GM19351 (cell line): Measurements from ENCODE around the gene ANKRD52.
A peak's percentile ranks its signal among the peaks of the same experiment; 100 is the strongest.

ENCODE experiments used
- ATAC-seq: cut with Tn5 transposase; IDR thresholded peaks from one replicate; pipeline ENCODE4 v1.9.1; 2021; ENCODE audit warnings: mild to moderate bottlenecking, moderate library complexity; ENCODE audit not compliant: unreplicated experiment

Gene ANKRD52

DNA sequence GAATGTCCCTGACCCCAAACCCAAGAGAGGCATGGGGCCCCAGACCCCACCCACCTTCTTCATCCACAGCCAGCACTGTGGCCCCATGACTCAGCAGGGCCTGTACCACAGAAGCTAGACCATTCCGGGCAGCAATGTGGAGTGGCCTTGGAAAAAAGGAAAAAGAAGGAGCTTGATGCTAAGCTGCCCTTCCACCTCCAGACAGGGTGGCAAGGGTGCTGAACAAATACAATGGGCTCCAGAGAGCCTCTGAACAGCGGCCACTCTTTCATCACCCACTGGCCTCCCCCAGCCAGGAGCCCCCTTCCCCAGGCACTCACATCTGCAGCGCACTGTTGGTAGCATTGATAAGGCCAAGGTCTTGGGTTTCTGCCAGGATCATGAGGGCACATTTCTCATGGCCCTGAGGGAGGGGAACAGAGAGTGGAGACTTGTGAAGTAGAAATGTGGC, 14.4 kb downstream of the ANKRD52 start:
- no peak for ATAC-seq

GRCh38 chr12:56242986-56243385, 15.2 kb downstream of the ANKRD52 start:
- no peak for ATAC-seq

DNA sequence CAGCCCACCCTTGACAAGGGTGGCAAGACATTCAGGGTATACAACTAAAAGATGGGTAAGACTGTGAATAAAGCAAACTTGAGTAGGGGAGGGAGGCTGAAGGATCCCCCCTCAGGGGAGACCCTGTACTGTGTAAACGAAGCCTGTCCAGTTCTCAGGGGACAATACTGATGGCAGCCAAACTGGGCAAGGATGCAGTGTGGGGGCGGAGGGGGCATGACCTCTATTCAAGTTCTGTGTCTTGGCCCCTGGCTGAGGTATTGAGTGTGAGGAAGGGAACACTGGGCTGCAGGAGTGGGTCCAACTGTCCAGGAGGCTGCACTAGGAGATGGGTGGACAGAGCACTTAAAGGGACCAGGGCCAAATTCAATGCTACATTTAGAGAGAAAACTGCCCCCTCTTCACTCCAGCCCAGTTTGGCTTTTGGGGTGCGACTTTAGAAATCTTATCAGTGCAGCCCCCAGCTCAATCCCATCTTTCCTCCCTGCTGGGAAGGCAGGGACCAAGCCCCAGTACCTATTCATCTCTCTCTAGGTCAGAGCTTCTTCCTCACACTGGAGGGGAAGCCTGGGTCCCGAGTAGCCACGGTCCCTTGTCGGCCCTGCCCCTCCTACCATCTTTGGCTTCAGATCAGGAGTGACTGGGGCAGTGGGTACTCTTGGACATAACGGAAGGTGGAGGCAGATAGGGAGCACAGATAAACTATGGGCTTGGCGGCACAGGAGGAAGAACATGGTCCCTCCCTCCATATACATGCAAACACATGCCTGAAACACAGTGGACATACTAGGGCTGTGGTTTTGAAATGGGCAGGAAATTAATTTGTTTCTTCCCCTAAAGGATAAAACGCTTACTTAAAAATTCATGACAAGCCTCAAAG, 16.5 kb downstream of the ANKRD52 start:
- no peak for ATAC-seq

DNA sequence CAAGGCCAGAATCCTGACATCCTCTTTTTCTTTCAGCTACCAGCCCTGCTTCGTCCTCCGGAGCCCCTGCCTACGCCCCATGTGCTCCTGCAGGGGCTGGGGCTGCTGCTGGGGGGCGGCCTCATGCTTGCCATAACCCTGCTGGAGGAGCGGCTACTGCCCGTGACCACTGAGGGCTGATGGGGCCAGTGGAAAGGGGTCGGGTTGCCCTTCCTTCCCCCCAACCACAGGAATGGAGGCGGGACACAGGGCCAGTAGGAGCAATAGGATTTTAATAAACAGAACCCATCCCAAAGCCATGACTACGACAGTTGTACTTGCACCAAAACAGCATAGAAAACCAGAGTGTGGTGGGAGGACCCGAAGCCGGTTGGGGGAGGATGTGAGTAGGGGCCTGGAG, 20.6 kb downstream of the ANKRD52 start:
- ATAC-seq, result no peak

DNA sequence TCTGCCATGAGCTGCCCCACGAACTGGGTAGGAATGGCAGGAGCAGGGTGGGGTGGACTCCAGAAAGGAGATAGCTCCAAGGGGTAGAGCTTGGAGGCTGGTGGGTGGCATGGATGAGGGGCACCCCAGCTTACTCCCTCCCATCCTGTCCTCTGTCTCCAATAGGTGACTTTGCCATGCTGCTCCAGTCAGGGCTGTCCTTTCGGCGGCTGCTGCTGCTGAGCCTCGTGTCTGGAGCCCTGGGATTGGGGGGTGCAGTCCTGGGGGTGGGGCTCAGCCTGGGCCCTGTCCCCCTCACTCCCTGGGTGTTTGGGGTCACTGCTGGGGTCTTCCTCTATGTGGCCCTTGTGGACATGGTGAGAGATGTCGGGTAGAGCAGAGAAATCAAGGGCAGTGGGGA, 21.2 kb downstream of the ANKRD52 start:
- no peak for ATAC-seq

DNA sequence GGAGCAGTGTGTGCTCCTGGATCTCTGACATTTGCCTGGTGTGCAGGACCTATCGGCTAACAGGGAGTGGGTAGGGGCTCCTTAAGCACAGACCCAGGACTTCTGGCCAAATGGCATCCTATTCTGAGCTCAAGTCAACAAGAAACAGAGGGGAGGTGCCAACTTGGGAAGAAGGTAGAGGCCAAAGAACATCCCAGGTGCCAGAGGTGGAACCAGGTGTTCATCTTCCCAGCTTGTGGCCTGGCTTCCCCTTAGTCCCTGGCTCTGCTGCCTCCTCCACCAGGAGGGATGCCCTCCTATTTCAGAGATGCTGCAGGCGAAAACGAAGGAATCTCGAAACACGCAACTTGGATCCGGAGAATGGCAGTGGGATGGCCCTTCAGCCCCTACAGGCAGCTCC, 22.1 kb downstream of the ANKRD52 start:
- ATAC-seq, result no peak

DNA sequence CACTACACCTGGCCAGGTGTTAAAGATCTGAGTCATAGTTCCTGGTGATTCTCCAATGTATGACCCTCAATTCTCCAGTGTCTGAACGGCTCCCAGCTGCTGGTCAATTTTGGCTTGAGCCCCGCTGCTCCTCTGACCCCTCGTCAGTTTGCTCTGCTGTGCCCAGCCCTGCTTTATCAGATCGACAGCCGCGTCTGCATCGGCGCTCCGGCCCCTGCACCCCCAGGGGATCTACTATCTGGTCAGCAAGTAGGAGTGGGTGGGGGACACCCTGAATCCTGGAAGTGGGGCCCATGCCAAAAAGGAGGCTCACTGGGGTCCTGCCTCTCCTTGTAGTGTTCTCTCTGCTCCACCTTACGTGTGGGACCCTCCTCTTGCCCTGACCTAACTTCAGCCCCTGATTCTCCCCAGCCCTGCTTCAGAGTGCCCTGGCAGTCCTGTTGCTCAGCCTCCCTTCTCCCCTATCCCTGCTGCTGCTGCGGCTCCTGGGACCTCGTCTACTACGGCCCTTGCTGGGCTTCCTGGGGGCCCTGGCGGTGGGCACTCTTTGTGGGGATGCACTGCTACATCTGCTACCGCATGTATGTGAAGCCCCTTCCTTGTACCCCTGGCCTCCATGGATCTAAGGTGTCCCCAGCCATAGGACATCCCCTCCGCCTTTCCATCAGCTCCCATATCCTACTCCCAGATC, 23.3 kb downstream of the ANKRD52 start:
- ATAC-seq, result no peak

- no peak for ATAC-seq
Measured at GRCh38 chr12:56231184-56231582, 27.0 kb downstream of the ANKRD52 start.

DNA sequence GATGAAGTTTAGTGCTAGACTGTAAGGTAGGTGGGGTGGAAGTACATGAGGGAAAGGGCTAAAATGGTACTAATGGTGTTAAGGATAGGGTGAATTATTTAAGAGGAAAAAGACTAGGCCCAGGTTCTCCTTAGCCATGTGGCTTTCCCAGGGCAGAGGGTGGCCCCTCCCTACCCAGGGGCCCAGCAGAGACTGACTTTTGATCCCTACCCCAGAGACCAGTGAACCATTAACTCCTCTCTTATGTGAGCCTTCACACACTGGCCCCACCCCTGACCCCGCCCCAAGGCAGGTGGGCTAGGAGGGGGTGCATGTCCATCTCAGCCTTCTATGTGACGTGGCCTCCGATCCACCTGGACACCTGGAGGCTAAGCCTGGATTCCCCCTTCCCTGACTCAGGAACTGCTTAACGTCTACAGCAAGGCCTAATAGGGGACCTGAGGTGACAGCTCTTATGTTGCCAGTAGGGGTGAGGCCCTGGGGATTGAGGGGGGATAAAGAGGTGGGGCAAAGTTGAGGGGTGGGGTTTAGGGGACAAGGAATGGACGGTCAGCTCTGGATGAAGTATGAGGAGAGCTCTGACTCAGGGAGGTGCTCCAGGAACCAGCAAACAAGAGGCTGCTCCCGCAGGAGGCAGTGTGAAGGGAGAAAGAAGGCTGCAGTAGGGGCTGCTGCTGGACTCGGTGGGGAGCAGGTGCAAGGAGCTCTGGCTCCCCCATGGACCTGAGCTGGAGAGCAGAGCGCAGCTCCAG, 27.6 kb downstream of the ANKRD52 start:
- no peak for ATAC-seq

- ATAC-seq, result no peak
Measured at GRCh38 chr12:56229916-56230431, 28.2 kb downstream of the ANKRD52 start, which contains the start of gene SLC39A5. Gene SLC39A5, plus strand, starts transcription at chr12:56230051. Its CDS starts 1,224 bp downstream, at chr12:56231275.

DNA sequence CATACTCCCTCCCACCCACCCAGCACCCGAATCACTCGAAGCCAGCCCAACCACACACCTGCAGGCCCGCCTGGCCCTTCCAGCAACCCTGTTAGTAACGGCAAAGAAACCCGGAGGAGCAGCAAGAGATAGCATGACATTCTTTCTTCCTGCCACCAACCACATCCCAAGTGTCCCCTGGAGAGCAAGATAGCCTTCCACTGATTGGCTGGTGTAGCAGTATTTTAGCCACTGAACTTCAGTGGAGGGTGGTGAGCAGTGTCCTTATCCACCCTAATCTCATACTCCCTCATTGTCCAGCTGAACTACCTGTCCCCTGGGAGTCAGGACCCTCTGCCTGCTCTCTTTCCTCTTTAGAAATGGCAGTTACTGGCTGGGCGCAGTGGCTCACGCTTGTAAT, 29.1 kb downstream of the ANKRD52 start:
- no peak for ATAC-seq

GRCh38 chr12:56224954-56225353, 33.2 kb downstream of the ANKRD52 start:
- no peak for ATAC-seq

DNA sequence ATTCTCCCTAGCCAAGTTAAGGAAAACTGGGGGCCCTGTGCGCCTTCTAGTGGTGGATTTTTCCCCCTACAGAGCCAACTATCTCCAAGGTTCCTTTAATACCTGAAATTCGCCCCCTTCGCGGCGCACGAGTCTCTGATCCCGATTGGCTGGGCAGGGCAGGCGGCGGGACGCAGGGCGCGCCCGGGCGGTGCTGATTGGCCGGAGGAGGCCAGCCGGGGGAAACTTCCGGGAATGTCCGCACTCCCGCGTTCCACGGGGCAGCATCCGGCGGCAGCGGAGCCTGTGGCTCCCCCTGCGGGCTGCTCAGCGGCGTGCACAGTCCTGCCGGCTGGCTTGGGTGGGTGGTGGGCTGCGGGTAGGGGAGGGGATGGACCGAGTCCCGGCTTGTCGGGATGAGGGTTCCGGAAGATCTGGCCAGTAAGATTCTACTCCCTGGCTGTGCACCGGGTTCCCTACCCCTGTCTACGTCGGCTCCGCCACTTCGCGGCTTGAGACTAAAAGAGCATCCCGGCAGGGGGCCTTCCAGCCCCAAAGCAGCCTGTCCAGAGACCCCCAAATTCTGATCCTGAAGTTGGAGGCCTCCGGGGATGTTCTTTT, 34.0 kb downstream of the ANKRD52 start, which contains the start of gene NABP2:
Gene NABP2, plus strand, starts transcription at position 241 of the 600 bp plus-strand sequence. CDS start 515 bp downstream, outside the sequence.
- peak; percentile 72 for ATAC-seq

DNA sequence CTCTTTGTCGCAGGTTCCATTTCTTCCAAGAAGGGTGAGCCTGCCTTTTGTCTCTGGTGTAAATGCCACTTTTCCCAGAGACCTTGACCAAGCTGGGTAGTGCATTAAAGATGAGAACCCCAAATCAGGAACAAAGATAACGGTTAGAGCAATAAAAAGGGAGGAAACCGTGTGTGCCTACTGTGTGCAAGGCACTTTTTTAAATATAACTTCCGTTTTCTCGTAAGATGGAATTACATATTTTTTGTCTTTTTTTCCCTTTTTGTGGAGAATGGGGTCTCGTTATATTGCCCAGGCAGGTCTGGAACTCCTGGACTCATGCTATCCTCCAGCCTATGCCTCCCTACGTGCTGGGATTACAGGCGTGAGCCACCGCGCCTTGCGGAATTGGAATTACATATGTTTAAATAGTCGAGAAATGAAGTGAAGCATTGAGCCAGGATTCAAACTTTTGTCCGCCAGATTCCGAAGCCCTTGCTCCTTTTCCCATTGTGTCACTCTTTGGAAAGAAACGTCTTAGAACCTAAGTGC, 34.5 kb downstream of the ANKRD52 start:
- ATAC-seq, result no peak

- no peak for ATAC-seq
Measured at GRCh38 chr12:56222531-56222895, 35.7 kb downstream of the ANKRD52 start.

- peak; percentile 86 for ATAC-seq
Measured at GRCh38 chr12:56221757-56222530, 36.2 kb downstream of the ANKRD52 start, which contains the start of gene RNF41. Gene RNF41, minus strand, starts transcription at chr12:56221922. Its CDS starts 7,875 bp downstream, at chr12:56214047.

- ATAC-seq, result peak; percentile 17
Measured at GRCh38 chr12:56221232-56221756, 36.9 kb downstream of the ANKRD52 start.

GRCh38 chr12:56220611-56221231, 37.5 kb downstream of the ANKRD52 start:
- no peak for ATAC-seq

DNA sequence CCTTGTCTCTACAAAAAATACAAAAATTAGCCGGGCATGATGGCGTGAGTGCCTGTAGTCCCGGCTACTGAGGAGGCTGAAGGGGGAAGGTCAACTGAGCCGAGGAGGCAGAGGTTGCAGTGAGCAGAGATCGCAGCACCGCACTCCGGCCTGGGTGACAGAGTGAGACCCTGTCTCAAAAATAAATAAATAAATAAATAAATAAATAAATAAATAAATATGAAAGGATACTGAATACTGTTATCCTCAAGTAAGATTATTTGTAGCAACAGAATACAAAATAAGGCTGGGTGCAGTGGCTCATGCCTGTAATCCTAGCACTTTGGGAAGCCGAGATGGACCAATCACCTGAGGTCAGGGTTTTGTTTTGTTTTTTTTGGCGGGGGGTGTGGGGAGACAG, 38.3 kb downstream of the ANKRD52 start:
- no peak for ATAC-seq
